T1000 (cell line): ENCODE results near the gene PI16.

Experiments
- DNase-seq: peaks from one replicate; lab custom pipeline; 2025; ENCODE audit warnings: mixed read lengths; lab: John Stamatoyannopoulos, UW

Gene PI16

GRCh38 chr6:36999751-37000125 is 45.2 kb downstream of the PI16 start:
- no peak for DNase-seq

GRCh38 chr6:37004044-37004980 is 49.8 kb downstream of the PI16 start:
- no peak for DNase-seq

- no peak for DNase-seq
Observed at GRCh38 chr6:37005061-37005810, 50.7 kb downstream of the PI16 start, which contains the start of gene FGD2. Gene FGD2, plus strand, starts transcription at chr6:37005655. Its CDS starts 163 bp downstream, at chr6:37005818.

GRCh38 chr6:37005827-37006567 is 51.5 kb downstream of the PI16 start:
- DNase-seq = no peak

- DNase-seq = no peak
Observed at GRCh38 chr6:37006793-37007339, 52.3 kb downstream of the PI16 start.

- no peak for DNase-seq
Observed at GRCh38 chr6:37007340-37008043, 53.0 kb downstream of the PI16 start.

- no peak for DNase-seq
Observed at GRCh38 chr6:37008484-37009465, 54.2 kb downstream of the PI16 start.

- DNase-seq = no peak
Observed at GRCh38 chr6:37010402-37010892, 55.9 kb downstream of the PI16 start.

- no peak for DNase-seq
Observed at GRCh38 chr6:37011656-37012378, 57.3 kb downstream of the PI16 start.

GRCh38 chr6:37013516-37014491 is 59.3 kb downstream of the PI16 start:
- DNase-seq = no peak
